GM19438 (cell line): ENCODE results near the gene XYLT1.

Experiments
- ATAC-seq: cut with Tn5 transposase; IDR thresholded peaks from one replicate; pipeline ENCODE4 v1.9.1; 2021; ENCODE audit warnings: low read depth; ENCODE audit not compliant: unreplicated experiment

XYLT1 gene

GRCh38 chr16:17170435-17170834, 300.3 kb downstream of the XYLT1 start:
- ATAC-seq = no peak

- ATAC-seq = no peak
These were observed 302.6 kb downstream of the XYLT1 start for GRCh38 chr16:17168181-17168580.

- no peak for ATAC-seq
These were observed 304.7 kb downstream of the XYLT1 start for GRCh38 chr16:17166095-17166494.

- ATAC-seq = no peak
These were observed 308.2 kb downstream of the XYLT1 start for GRCh38 chr16:17162560-17162959.

GRCh38 chr16:17160920-17161431, 309.8 kb downstream of the XYLT1 start:
- ATAC-seq = no peak

GRCh38 chr16:17160285-17160853, 310.4 kb downstream of the XYLT1 start:
- ATAC-seq = no peak

- ATAC-seq = no peak
These were observed 311.1 kb downstream of the XYLT1 start for GRCh38 chr16:17159617-17160016.

GRCh38 chr16:17155936-17156335, 314.8 kb downstream of the XYLT1 start:
- no peak for ATAC-seq

GRCh38 chr16:17155485-17155884, 315.3 kb downstream of the XYLT1 start:
- ATAC-seq = no peak

GRCh38 chr16:17154981-17155380, 315.8 kb downstream of the XYLT1 start:
- ATAC-seq = no peak

- ATAC-seq = no peak
These were observed 318.4 kb downstream of the XYLT1 start for GRCh38 chr16:17152311-17152710.

- ATAC-seq = no peak
These were observed 319.4 kb downstream of the XYLT1 start for GRCh38 chr16:17151335-17151734.

GRCh38 chr16:17149904-17150483, 320.8 kb downstream of the XYLT1 start:
- no peak for ATAC-seq

- ATAC-seq = no peak
These were observed 322.8 kb downstream of the XYLT1 start for GRCh38 chr16:17147942-17148341.

- ATAC-seq = no peak
These were observed 325.7 kb downstream of the XYLT1 start for GRCh38 chr16:17145029-17145428.

GRCh38 chr16:17144431-17144830, 326.3 kb downstream of the XYLT1 start:
- ATAC-seq = no peak

GRCh38 chr16:17143546-17144419, 327.0 kb downstream of the XYLT1 start:
- ATAC-seq = no peak

- no peak for ATAC-seq
These were observed 332.0 kb downstream of the XYLT1 start for GRCh38 chr16:17138801-17139200.

GRCh38 chr16:17135439-17135838, 335.3 kb downstream of the XYLT1 start:
- no peak for ATAC-seq

GRCh38 chr16:17134586-17134985, 336.2 kb downstream of the XYLT1 start:
- no peak for ATAC-seq

GRCh38 chr16:17133851-17134250, 336.9 kb downstream of the XYLT1 start:
- ATAC-seq = no peak

- ATAC-seq = no peak
These were observed 339.4 kb downstream of the XYLT1 start for GRCh38 chr16:17131351-17131750.
